ENCODE data around the gene PANX1.
A peak's percentile ranks its signal among the peaks of the same experiment; 100 is the strongest.

The PANX1 gene

GRCh38 chr11:94127638-94128037 lies 1.0 kb upstream of the PANX1 start:
- no peaks in the 10 kb centered on the region for H3K27me3 ChIP-seq (replicated peaks; ENCODE audit: control insufficient read depth, insufficient read depth, low read length, poor library complexity, severe bottlenecking)
- H3K4me1 ChIP-seq (ENCODE audit: control insufficient read depth, insufficient read depth, low read length, poor library complexity, severe bottlenecking) = peaks cover 17% of the 10 kb centered on the region
- H3K27ac ChIP-seq (ENCODE audit: insufficient read depth, low read length, poor library complexity, severe bottlenecking) = peak overlapping the region; percentile 72
- no peaks in the 10 kb centered on the region for H3K36me3 ChIP-seq (ENCODE audit: control insufficient read depth, insufficient read depth, low read length)
- peak overlapping the region; percentile 76 for H3K4me3 ChIP-seq (ENCODE audit: insufficient read depth, low read depth, low read length, poor library complexity, severe bottlenecking)
- no peak for DNase-seq
- no peaks in the 10 kb centered on the region for H3K9me3 ChIP-seq (ENCODE audit: control insufficient read depth, low read length)

GRCh38 chr11:94128291-94128745 lies 323 bp upstream of the PANX1 start:
- H3K9me3 ChIP-seq (ENCODE audit: control insufficient read depth, low read length) = no peaks in the 10 kb centered on the region
- peak overlapping the region; percentile 76 for H3K4me3 ChIP-seq (ENCODE audit: insufficient read depth, low read depth, low read length, poor library complexity, severe bottlenecking)
- H3K27me3 ChIP-seq (replicated peaks; ENCODE audit: control insufficient read depth, insufficient read depth, low read length, poor library complexity, severe bottlenecking) = no peaks in the 10 kb centered on the region
- peak overlapping the region; percentile 72 for H3K27ac ChIP-seq (ENCODE audit: insufficient read depth, low read length, poor library complexity, severe bottlenecking)
- no peaks in the 10 kb centered on the region for H3K36me3 ChIP-seq (ENCODE audit: control insufficient read depth, insufficient read depth, low read length)
- no peak for DNase-seq
- H3K4me1 ChIP-seq (ENCODE audit: control insufficient read depth, insufficient read depth, low read length, poor library complexity, severe bottlenecking) = peaks cover 17% of the 10 kb centered on the region

GRCh38 chr11:94129512-94130297 lies 1.1 kb downstream of the PANX1 start:
- Histone ChIP-seq H3K27ac (ENCODE audit: insufficient read depth, low read length, poor library complexity, severe bottlenecking) (peak overlapping the region; percentile 72), H3K9me3 (ENCODE audit: control insufficient read depth, low read length) (no peaks in the 10 kb centered on the region), H3K4me3 (ENCODE audit: insufficient read depth, low read depth, low read length, poor library complexity, severe bottlenecking) (peak overlapping the region; percentile 76), H3K36me3 (ENCODE audit: control insufficient read depth, insufficient read depth, low read length) (no peaks in the 10 kb centered on the region), H3K4me1 (ENCODE audit: control insufficient read depth, insufficient read depth, low read length, poor library complexity, severe bottlenecking) (peaks cover 17% of the 10 kb centered on the region), H3K27me3 (replicated peaks; ENCODE audit: control insufficient read depth, insufficient read depth, low read length, poor library complexity, severe bottlenecking) (no peaks in the 10 kb centered on the region)
- no peak for DNase-seq

- peak overlapping the region; percentile 76 for H3K4me3 ChIP-seq (ENCODE audit: insufficient read depth, low read depth, low read length, poor library complexity, severe bottlenecking)
- peaks cover 17% of the 10 kb centered on the region for H3K4me1 ChIP-seq (ENCODE audit: control insufficient read depth, insufficient read depth, low read length, poor library complexity, severe bottlenecking)
- peak overlapping the region; percentile 72 for H3K27ac ChIP-seq (ENCODE audit: insufficient read depth, low read length, poor library complexity, severe bottlenecking)
- H3K27me3 ChIP-seq (replicated peaks; ENCODE audit: control insufficient read depth, insufficient read depth, low read length, poor library complexity, severe bottlenecking) = no peaks in the 10 kb centered on the region
- no peaks in the 10 kb centered on the region for H3K36me3 ChIP-seq (ENCODE audit: control insufficient read depth, insufficient read depth, low read length)
- no peak for DNase-seq
- no peaks in the 10 kb centered on the region for H3K9me3 ChIP-seq (ENCODE audit: control insufficient read depth, low read length)
Observed at GRCh38 chr11:94130298-94131046, 1.8 kb downstream of the PANX1 start.

GRCh38 chr11:94131047-94131717 lies 2.5 kb downstream of the PANX1 start:
- Histone ChIP-seq H3K9me3 (ENCODE audit: control insufficient read depth, low read length) (no peaks in the 10 kb centered on the region), H3K4me1 (ENCODE audit: control insufficient read depth, insufficient read depth, low read length, poor library complexity, severe bottlenecking) (peaks cover 17% of the 10 kb centered on the region), H3K36me3 (ENCODE audit: control insufficient read depth, insufficient read depth, low read length) (no peaks in the 10 kb centered on the region), H3K27me3 (replicated peaks; ENCODE audit: control insufficient read depth, insufficient read depth, low read length, poor library complexity, severe bottlenecking) (no peaks in the 10 kb centered on the region), H3K4me3 (ENCODE audit: insufficient read depth, low read depth, low read length, poor library complexity, severe bottlenecking) (no peak overlapping the region), H3K27ac (ENCODE audit: insufficient read depth, low read length, poor library complexity, severe bottlenecking) (no peak overlapping the region)
- no peak for DNase-seq

GRCh38 chr11:94131718-94132115 lies 3.1 kb downstream of the PANX1 start:
- no peak for DNase-seq
- H3K4me1 ChIP-seq (ENCODE audit: control insufficient read depth, insufficient read depth, low read length, poor library complexity, severe bottlenecking) = peaks cover 17% of the 10 kb centered on the region
- H3K27ac ChIP-seq (ENCODE audit: insufficient read depth, low read length, poor library complexity, severe bottlenecking) = no peak overlapping the region
- H3K36me3 ChIP-seq (ENCODE audit: control insufficient read depth, insufficient read depth, low read length) = no peaks in the 10 kb centered on the region
- no peaks in the 10 kb centered on the region for H3K27me3 ChIP-seq (replicated peaks; ENCODE audit: control insufficient read depth, insufficient read depth, low read length, poor library complexity, severe bottlenecking)
- H3K9me3 ChIP-seq (ENCODE audit: control insufficient read depth, low read length) = no peaks in the 10 kb centered on the region
- H3K4me3 ChIP-seq (ENCODE audit: insufficient read depth, low read depth, low read length, poor library complexity, severe bottlenecking) = no peak overlapping the region

- H3K4me3 ChIP-seq (ENCODE audit: insufficient read depth, low read depth, low read length, poor library complexity, severe bottlenecking) = no peak overlapping the region
- H3K9me3 ChIP-seq (ENCODE audit: control insufficient read depth, low read length) = no peaks in the 10 kb centered on the region
- H3K27me3 ChIP-seq (replicated peaks; ENCODE audit: control insufficient read depth, insufficient read depth, low read length, poor library complexity, severe bottlenecking) = no peaks in the 10 kb centered on the region
- no peaks in the 10 kb centered on the region for H3K36me3 ChIP-seq (ENCODE audit: control insufficient read depth, insufficient read depth, low read length)
- DNase-seq = no peak
- no peak overlapping the region for H3K27ac ChIP-seq (ENCODE audit: insufficient read depth, low read length, poor library complexity, severe bottlenecking)
- H3K4me1 ChIP-seq (ENCODE audit: control insufficient read depth, insufficient read depth, low read length, poor library complexity, severe bottlenecking) = peaks cover 17% of the 10 kb centered on the region
Observed at GRCh38 chr11:94132152-94132558, 3.5 kb downstream of the PANX1 start.

GRCh38 chr11:94132823-94133408 lies 4.3 kb downstream of the PANX1 start:
- Histone ChIP-seq H3K36me3 (ENCODE audit: control insufficient read depth, insufficient read depth, low read length) (no peaks in the 10 kb centered on the region), H3K27ac (ENCODE audit: insufficient read depth, low read length, poor library complexity, severe bottlenecking) (no peak overlapping the region), H3K4me1 (ENCODE audit: control insufficient read depth, insufficient read depth, low read length, poor library complexity, severe bottlenecking) (peaks cover 16% of the 10 kb centered on the region), H3K27me3 (replicated peaks; ENCODE audit: control insufficient read depth, insufficient read depth, low read length, poor library complexity, severe bottlenecking) (no peaks in the 10 kb centered on the region), H3K9me3 (ENCODE audit: control insufficient read depth, low read length) (no peaks in the 10 kb centered on the region), H3K4me3 (ENCODE audit: insufficient read depth, low read depth, low read length, poor library complexity, severe bottlenecking) (no peak overlapping the region)
- no peak for DNase-seq

- H3K36me3 ChIP-seq (ENCODE audit: control insufficient read depth, insufficient read depth, low read length) = no peaks in the 10 kb centered on the region
- H3K27me3 ChIP-seq (replicated peaks; ENCODE audit: control insufficient read depth, insufficient read depth, low read length, poor library complexity, severe bottlenecking) = no peaks in the 10 kb centered on the region
- H3K4me3 ChIP-seq (ENCODE audit: insufficient read depth, low read depth, low read length, poor library complexity, severe bottlenecking) = no peak overlapping the region
- H3K4me1 ChIP-seq (ENCODE audit: control insufficient read depth, insufficient read depth, low read length, poor library complexity, severe bottlenecking) = peaks cover 12% of the 10 kb centered on the region
- DNase-seq = no peak
- H3K27ac ChIP-seq (ENCODE audit: insufficient read depth, low read length, poor library complexity, severe bottlenecking) = no peak overlapping the region
- H3K9me3 ChIP-seq (ENCODE audit: control insufficient read depth, low read length) = no peaks in the 10 kb centered on the region
Observed at GRCh38 chr11:94133752-94134151, 5.1 kb downstream of the PANX1 start.

Measured in effector memory CD4-positive, alpha-beta T cell (primary cell).